HL-60/S4 treated with phorbol 12-myristate 13-acetate at 8.2 ng/mL for 4 days and 3 days (cell line): Measurements from ENCODE around the gene RAP1GAP.

ENCODE experiments used
- in situ Hi-C: fragments of 300-500 bp; cut with MboI; formaldehyde crosslinking; loops from 2 replicates; pipeline ENCODE4 v1.15.0; 2022; ENCODE audit warnings: low sequenced_read_pairs

The RAP1GAP gene

DNA sequence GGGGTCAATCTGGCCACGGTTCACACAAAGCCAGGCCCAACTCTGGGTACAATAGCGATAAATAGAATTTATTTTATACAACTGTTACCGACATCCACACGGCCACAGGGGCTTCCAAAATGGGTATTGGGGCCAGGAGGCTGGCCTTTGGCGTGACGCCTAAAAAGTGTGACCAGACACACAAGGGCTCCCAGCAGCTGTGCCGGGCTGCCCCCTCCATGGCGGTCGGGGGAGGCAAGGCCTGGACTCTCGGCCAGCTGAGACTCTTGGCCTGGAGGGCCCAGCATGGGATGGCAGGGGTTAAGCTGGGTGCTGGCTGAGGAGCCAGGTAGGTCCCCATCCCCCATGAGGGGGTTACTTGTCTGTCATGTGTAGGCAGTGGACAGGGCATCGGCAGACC lies 73.0 kb downstream of the RAP1GAP start:
- in situ Hi-C loops, result no loop called here

DNA sequence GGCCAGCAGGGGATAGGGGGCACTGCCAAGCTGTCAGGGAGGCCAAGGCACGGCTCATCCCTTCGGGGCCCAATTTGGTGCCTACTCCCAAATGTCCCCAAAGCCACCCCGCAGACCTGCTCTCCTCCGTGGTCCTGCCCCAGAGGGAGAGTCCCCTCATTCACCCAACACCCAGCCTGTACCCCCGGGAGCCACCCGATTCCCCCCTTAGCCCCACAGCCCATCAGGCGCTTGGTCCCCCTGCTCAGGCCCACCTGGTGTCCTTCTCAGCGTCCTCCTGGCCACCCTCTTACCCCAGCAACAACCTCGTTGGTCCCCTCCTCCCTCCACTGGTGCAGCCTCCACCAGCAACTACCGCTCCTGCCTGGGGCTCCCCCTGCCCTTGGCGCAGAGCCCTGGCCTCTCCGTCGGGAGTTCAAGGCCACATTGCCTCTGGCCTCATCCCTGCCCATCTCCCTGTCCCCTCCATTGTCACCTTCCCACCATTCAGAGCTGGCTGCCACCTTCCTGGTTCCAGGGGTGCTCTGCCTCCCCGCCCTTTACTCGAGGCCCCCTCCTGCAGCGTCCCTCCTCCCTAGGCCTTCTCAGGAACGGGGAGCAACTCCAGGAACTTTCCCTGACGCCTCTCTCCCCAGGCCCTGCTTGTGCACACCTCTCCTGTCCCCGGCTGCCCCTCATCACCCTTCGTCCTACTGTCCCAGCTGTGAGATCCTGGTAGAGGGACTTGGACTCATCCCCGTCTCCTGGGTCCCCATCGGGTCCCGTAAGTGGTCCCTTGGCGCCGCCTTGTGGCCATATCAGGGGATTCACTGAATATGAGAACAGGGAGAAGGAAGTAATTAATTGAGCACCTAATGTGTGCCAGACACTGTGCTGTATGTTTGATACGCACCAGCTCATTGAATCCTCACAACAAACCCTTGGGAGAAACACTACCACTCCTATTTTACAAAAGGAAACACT lies 73.9 kb downstream of the RAP1GAP start:
- in situ Hi-C loops, result no loop called here

DNA sequence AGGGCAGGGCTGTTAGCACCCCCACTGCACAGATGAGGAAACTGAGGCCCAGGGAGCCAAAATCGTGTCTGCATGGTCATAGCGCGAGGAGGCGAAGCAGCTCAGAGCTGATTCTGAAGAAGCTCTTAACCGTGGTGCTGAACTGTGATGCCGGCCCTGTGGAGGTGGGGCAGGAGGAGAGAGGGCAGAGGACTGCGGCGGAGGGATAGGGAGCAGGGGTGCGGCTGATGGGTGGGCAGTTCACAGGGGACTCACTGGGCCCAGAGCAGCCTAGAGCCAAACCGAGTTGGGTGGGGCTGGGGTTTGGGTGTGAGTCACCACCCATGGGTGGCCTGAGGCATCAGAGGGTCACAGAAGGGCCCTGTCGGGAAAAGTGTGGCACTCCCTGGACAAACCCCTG lies 74.7 kb downstream of the RAP1GAP start:
- in situ Hi-C loops, result no loop called here

DNA sequence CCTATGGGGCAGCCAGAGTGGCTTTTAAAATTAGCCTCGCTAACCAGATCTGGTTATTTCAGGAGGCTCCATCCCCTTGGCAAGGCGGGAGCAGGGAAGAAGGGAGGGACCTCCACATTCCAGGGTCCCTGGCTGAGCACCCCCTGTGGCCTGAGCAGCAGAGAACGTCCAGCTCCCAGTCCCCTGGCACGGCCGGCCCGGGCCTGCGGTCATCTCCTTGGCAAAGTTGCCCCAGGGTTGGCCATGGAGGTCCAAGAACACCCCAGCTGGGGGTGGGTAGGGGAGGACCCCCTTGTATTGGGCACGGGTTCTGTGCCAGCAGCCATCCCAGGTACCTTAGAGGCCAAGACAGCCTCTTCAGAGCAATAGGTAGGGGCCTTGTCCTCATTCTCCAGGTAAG lies 75.9 kb downstream of the RAP1GAP start:
- in situ Hi-C loops, result no loop called here

DNA sequence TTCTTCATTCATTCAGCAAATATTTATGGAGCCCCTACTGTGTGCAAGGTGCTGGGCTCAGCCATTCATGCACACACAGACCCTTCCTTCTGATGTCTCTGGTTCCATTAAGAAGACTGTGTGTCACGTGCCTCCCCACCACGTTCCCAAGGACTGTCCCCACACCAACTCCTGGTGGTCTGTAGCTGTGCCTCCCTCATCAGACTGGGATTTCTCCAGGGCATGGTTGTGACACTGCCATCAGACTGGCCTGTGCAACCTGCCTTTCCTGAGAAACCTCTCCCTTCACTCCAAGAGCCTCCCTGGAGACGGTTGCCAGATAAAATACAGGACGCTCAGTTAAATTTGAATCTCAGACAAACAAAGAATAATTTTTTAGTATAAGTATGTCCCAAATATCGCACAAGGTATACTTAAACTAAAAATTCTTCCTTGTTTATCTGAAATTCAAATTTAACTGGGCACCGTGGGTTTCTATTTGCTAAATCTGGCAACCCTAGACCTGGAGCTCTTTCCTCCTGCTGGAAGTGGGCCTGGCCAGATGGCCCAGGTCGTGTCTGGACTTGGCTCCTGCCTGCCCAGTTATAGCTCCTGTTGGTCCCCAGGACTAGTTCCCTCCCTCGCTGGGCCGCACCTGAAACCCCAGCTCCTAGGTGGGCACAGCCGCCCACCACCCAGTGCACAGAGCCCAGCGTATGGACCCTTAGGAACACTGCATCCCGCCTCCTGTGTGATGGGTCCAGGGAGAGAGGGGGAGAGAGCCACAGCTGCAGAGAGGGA lies 76.9 kb downstream of the RAP1GAP start:
- in situ Hi-C loops, result no loop called here

DNA sequence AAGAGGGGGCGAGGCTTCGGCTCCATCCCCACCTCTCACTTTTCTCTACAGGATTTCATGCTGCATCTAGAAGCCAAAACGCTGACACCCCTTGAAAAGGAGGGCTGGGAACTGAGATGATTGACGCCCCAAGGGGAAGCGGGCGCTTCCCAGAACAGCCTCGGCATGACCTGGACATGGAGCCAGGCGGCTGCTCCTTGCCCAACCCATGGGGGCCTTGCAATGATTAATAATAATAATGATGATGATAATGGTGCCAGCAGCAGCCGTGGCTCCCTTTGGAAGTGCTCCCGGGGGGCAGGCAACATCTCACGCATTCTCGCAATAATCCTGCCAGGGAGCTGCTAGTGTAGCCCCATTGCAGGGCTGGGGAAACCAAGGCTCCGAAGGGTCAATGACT lies 78.2 kb downstream of the RAP1GAP start:
- in situ Hi-C loops, result no loop called here

DNA sequence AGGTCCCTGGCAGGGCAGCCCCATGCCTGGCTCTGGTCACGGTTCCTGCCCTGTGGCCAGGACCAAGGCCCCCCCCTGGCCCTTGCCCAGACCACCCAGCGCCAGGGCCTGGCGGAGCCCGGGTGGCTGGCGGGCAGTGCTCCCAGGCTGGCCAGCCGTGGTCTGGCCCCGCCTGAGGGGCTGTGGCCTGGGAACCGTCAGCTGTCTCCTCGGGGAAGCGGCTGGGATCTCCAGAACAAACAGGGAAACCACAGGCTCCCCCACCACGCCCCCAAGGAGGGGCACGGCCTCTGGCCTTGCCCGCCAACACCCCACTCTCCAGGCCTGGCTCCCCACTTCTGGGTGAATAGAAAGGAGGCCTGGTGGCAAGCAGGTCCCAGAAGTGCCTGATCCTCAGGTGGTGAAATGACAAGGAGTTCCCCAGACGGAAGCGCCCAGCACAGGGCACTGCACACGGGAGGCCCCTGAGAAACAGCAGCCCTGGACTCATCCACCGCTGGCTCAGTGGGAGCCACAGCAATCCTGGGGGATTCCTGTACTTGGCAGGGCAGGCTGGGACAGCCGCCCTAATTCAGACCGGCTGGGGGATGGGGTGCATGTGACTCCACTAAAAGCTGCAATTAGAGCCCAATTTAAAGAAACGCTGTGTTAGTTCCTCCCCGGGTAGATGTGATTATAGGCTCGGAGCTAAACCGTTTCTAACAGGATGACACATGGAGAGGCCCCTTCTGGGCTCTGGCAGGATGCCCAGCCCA lies 78.9 kb downstream of the RAP1GAP start:
- in situ Hi-C loops, result no loop called here

DNA sequence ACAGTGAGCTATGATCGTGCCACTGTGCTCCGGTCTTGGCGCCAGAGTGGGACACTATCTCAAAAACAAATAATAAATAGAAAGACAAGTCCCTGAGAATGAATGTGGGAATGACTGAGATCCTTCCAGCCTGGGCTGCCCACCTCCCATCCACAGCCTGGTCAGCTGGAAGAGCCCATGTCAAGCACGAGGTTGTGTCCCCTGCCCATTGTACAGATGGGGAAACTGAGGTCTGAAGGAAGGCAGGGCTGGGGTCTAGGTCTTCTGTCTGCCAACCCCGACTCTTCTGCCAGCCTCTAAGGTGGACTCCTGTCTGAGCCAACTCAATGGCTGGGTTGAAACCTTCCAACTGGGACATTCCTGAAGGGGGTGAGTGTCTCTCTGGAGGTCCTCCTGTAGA lies 79.5 kb downstream of the RAP1GAP start:
- in situ Hi-C loops, result no loop called here

DNA sequence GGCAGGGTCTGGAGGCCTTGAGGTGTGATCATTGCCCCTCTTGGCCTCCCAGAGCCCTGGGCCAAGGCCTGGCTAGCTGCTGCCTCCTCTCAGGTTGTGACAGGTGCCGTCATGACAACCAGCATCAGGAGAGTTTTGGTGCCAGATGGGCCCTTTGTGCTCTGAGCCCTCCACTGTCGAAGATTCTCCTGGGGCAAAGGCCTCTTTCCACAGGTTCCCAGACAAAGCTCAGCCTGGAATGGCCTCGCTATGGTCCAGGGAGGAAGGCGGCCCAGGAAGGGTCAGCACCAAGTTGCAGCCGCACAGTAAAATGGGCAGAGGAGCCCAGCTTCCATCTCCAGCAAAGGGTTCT lies 81.6 kb downstream of the RAP1GAP start:
- in situ Hi-C loops, result no loop called here

DNA sequence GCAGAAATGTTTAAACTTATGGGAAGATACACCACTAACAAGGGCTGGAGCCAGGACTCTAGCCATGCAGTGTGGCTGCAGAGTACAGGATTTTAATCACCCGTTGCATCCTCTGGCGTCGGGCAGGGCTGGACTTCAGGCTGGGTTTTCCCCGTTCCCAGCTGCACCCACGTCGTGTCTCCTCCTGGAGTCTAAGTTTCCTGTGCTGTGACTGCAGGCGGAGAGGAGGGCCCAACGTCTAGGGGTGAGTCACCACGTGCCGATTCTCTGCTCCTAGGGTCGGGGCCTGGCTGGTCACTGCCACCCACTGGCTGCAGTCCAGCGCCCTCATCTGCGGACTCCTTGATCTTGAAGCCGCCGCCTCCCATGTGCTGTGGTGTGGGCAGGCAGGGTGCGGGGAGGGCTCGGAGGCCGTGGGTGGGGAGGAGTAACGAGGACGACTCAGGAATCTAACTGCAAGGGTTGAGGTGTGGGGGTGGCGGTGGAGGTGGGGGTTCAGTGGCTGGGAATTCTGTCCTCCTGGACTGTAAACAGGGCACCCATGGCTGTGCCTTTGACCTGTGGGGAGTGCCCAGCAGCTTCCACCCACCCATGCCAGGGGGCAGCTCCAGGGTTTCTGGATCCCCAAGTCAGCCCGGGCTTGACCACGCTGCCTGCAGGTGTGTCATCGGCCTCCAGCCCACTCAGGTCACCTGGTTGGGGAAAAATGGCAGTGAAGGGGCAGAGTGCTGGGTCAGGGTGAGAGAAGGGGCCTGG lies 82.1 kb downstream of the RAP1GAP start:
- in situ Hi-C loops, result no loop called here

DNA sequence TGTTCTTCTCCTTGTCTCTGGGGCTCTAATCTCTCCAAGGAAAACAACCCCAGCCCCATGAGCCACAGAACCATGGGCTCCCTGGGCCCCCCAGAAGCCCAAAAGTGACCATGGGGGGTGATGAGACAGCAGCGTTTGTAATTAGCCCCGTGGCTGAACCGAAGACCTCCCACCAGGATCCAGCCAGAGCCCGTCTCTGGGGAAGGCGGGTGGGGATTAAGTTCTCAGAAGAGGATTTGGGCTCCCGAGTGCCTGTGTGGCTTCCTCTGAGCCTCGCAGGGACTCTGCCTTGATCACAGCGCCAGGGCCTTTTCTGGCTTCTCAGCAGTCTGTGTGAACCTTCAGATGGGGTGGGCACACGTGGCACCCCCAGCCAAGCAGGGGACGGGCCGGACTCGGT lies 82.9 kb downstream of the RAP1GAP start:
- in situ Hi-C loops, result no loop called here

DNA sequence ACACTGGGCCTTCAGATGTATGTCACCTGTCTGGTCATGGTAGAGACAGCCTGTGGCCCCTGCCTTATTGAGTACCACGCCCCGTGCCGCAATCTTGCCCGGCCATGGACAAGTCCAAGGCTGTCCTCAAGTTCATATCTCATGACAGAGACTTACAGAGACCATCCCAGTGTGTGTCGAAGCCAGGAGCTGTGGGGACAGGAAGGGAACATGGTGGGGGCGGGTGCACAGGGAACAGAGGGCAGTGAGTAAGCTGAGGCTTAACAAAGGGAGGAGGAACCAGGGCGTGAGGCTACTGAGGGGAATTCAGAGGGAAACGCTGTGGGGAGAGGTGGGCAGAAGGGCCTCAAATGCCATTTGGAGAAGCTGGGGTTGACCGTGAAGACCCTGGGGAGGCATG lies 84.1 kb downstream of the RAP1GAP start:
- in situ Hi-C loops, result no loop called here

DNA sequence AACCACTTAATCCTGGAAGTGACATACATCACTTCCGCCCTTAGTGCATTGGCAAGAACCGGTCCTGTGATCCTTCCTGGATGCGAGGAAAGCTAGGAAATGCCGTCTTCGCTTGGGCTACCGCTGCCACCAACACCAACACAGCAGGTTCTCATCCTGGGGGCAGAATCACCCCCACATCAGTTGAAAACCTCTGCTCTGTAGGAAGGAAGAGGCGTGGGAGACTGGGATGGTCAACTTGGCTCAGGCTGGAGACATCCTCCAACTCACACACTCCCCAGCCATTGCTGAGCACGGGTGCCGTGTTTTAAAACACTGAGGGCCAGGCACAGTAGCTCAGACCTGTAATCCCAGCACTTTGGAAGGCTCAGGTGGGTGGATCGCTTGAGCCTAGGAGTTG lies 85.1 kb downstream of the RAP1GAP start:
- in situ Hi-C loops, result no loop called here

DNA sequence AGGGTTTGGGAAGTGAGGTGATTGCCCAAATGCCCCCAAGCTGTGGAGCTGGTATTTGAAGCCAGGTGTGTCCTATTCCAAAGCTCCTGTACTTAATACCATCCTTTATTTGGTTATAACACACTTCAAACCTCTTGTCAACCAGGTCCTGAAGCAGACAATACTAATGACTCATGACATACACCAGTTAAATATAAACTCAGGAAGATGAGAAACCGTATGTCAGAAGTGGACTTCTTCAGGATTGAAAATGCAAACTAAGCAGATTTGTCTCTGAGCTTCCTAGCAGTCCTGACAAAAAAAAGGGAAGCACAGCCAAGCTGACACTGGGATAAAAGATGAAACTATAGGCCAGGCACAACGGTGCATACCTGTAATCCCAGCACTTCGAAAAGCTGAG lies 89.4 kb downstream of the RAP1GAP start:
- in situ Hi-C loops, result no loop called here

DNA sequence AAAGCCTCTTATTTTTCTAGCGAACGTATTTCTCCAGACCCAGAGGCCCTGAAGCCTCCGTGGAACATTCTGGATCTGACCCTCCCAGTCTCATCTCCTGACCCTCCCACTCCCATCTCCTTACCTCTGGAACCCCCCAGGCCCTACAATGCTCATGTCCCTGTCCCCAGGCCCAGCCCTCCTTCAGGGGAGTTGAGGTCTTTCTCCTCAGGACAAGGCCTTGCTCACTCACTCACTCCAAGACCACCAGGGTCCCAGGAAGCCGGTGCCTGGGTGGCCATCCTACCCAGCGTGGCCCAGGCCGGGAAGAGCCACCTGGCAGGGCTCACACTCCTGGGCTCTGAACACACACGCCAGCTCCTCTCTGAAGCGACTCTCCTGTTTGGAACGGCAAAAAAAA lies 91.2 kb downstream of the RAP1GAP start:
- in situ Hi-C loops, result no loop called here

DNA sequence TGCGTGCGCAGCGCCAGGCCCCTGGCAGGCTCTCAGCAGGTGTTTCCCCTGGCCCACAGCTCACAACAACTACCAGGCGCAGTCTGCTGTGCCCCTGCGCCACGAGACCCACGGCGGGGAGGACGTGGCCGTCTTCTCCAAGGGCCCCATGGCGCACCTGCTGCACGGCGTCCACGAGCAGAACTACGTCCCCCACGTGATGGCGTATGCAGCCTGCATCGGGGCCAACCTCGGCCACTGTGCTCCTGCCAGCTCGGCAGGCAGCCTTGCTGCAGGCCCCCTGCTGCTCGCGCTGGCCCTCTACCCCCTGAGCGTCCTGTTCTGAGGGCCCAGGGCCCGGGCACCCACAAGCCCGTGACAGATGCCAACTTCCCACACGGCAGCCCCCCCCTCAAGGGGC lies 91.8 kb downstream of the RAP1GAP start:
- in situ Hi-C loops, result no loop called here

DNA sequence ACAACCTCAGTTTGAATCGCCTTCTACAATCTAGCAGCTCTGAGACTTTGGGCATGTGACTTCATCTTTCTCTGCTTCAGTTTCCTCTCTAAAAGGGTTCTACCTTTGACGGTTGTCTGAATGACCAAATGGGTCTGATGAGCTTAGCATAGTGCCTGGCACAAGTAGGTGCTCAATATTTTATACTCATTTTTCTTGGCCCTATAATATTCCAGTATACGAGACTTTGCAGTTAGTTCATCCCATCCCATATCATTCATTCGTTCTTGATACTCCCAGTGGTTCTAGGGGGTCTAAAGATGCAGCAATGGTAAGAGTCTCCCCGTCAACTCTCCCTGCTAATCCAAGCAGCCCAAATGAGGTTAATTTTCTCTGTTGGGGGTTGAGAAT lies 92.4 kb downstream of the RAP1GAP start:
- in situ Hi-C loops, result no loop called here

DNA sequence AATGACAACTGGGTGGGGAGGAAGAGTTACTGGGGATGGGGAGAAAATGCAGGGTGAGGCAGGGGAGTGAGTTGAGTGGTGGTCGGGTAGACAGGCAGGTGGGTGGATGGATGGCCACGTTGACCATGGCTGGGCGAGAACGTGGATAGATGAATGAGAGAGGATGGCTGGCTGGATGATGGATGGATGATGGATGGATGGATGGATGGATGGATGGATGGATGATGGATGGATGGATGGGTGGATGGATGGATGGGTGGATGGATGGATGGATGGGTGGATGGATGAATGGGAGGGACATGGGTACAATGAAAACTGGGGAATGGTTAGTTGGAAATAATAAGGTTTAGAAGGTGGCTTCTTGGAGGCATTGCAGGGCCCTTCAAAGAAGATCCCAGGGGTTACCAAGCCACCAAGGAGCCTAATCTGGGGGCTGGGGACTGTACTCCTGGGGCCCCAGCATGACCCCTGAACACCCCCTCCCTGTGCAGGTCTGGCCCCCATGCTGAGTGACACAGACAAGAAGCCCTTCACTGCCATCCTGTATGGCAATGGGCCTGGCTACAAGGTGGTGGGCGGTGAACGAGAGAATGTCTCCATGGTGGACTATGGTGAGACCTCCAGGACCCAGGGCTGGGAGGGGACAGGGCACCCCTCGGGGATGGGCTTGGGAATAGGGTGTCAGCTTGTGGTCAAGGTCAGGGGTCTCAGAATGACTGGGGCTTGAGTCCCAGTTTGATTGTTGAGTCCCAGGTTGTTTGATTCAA lies 92.9 kb downstream of the RAP1GAP start:
- in situ Hi-C loops, result no loop called here

DNA sequence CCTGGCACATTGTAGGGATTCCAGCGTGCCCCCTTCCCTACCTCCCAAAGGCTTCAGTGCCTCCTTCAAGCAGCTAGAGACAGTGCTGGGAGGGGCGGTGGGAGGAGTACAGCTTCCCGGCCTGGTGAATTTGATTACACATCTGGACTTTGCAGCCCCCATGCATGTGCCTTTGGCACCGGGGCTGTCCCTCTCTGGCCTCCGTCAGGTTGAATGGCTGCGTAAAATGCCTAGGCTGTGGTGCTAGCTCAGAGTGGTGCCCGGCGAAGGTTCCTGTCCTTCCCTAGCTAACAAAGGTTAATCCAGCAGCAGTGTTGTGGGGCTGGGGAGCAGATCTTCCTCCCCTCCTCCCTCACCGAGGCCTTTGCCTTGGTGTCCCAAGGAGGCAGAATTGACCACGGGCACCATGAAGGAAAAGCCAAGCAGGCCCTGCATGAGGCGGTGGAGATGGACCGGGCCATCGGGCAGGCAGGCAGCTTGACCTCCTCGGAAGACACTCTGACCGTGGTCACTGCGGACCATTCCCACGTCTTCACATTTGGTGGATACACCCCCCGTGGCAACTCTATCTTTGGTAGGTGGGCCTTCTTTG lies 93.7 kb downstream of the RAP1GAP start:
- in situ Hi-C loops, result no loop called here
